ENCODE results near the gene PPM1H. TPM values are rescaled to one million over a fixed set of nuclear protein-coding genes. Genes with fewer than 3 reads are reported as not detected.

Gene PPM1H
- total and polyA plus RNA-seq, 12 donors, result 0.81 to 5.5 (median 2.6) TPM

GRCh38 chr12:62785941-62786559, 148.9 kb downstream of the PPM1H start:
- peak in 6 of 7 donors; percentile 28 to 75 (median 44) for DNase-seq
- Histone ChIP-seq H3K4me1 (replicated peaks in 1 of 2) (peaks cover 0 to 4% of the 10 kb centered on the region in 2 donors), H3K27ac (peak overlapping the region in 3 of 5 donors; percentile 11 to 77 (median 33))

GRCh38 chr12:62784576-62784975, 150.4 kb downstream of the PPM1H start:
- H3K36me3 ChIP-seq (replicated peaks in 1 of 2), result no peaks in the 10 kb centered on the region
- H3K27ac ChIP-seq, result no peak overlapping the region
- H3K4me1 ChIP-seq (replicated peaks in 1 of 2), result peaks cover 0 to 4% of the 10 kb centered on the region in 2 donors
- no peak for DNase-seq
- WGBS, 4 donors, result 79 to 86% (median 83%) methylated on average over 4 of the region's 4 CpGs
- H3K4me3 ChIP-seq, result no peak overlapping the region
- H3K27me3 ChIP-seq, result no peaks in the 10 kb centered on the region
- H3K9me3 ChIP-seq (replicated peaks in 1 of 3), result no peaks in the 10 kb centered on the region
- intact Hi-C loops (cut with DNase I), result no loop called here
- TF ChIP-seq CTCF (IDR thresholded peaks at IDR 0.05), result no peak

More at GRCh38 chr12:62785941-62786559, 148.9 kb downstream of the PPM1H start:
- TF ChIP-seq CTCF (IDR thresholded peaks at IDR 0.05), result no peak
- no peak for TF ChIP-seq POLR2A (IDR thresholded peaks at IDR 0.05)
- Histone ChIP-seq H3K27me3 (no peaks in the 10 kb centered on the region), H3K9me3 (replicated peaks in 1 of 3) (no peaks in the 10 kb centered on the region), H3K36me3 (replicated peaks in 1 of 2) (no peaks in the 10 kb centered on the region), H3K4me3 (no peak overlapping the region)
- 62 to 84% (median 66%) methylated on average over 4 to 8 of the region's 8 CpGs for WGBS, 4 donors
- intact Hi-C loops (cut with DNase I), result no loop called here

- no peak for TF ChIP-seq CTCF (IDR thresholded peaks at IDR 0.05)
- TF ChIP-seq POLR2A (IDR thresholded peaks at IDR 0.05), result no peak
- H3K27ac ChIP-seq, result no peak overlapping the region
- intact Hi-C loops (cut with DNase I), result no loop called here
- no peaks in the 10 kb centered on the region for H3K9me3 ChIP-seq (replicated peaks in 1 of 3)
- no peak overlapping the region for H3K4me3 ChIP-seq
- peaks cover 0 to 4% of the 10 kb centered on the region in 2 donors for H3K4me1 ChIP-seq (replicated peaks in 1 of 2)
- no peak for DNase-seq
- WGBS, 4 donors, result 86 to 96% (median 92%) methylated on average over 6 of the region's 6 CpGs
- no peaks in the 10 kb centered on the region for H3K36me3 ChIP-seq (replicated peaks in 1 of 2)
- H3K27me3 ChIP-seq, result no peaks in the 10 kb centered on the region
Measured at GRCh38 chr12:62783881-62784280, 151.1 kb downstream of the PPM1H start.

- Histone ChIP-seq H3K27me3 (no peaks in the 10 kb centered on the region), H3K4me3 (no peak overlapping the region), H3K36me3 (replicated peaks in 1 of 2) (no peaks in the 10 kb centered on the region), H3K4me1 (replicated peaks in 1 of 2) (no peaks in the 10 kb centered on the region), H3K9me3 (replicated peaks in 1 of 3) (no peaks in the 10 kb centered on the region), H3K27ac (no peak overlapping the region)
- intact Hi-C loops (cut with DNase I), result no loop called here
- 86 to 97% (median 93%) methylated on average over 3 to 9 of the region's 9 CpGs for WGBS, 4 donors
- DNase-seq, result no peak
- no peak for TF ChIP-seq CTCF (IDR thresholded peaks at IDR 0.05)
- TF ChIP-seq POLR2A (IDR thresholded peaks at IDR 0.05), result no peak
Measured at GRCh38 chr12:62781136-62781880, 153.6 kb downstream of the PPM1H start.

Data from adrenal gland (tissue), 12 donors.